HepG2 (cell line): Measurements from ENCODE around the gene PSMD9. TPM values are rescaled to one million over a fixed set of nuclear protein-coding genes. Genes with fewer than 3 reads are reported as not detected.

Source experiments
- ATF5 ChIP-seq: sonication (generic); formaldehyde crosslinking; IDR thresholded peaks from 2 replicates; pipeline ENCODE4 v1.4.0; 2020; ENCODE audit warnings: mild to moderate bottlenecking, low read depth, missing genetic modification reagents
- BHLHE40 ChIP-seq: IDR thresholded peaks from 2 replicates; pipeline ENCODE4 v1.6.1; 2011; ENCODE audit warnings: low read length, improper control_type of control experiment
- KLF6 ChIP-seq: IDR thresholded peaks from 2 replicates; pipeline ENCODE4 v1.8.0; 2016; ENCODE audit warnings: missing biosample characterization, missing genetic modification reagents
- MTF2 ChIP-seq: sonication (generic); formaldehyde crosslinking; IDR thresholded peaks from 2 replicates; pipeline ENCODE4 v1.5.0; 2020; ENCODE audit warnings: missing genetic modification reagents, borderline replicate concordance
- MXI1 ChIP-seq: IDR thresholded peaks from 3 replicates; pipeline ENCODE4 v1.6.1; 2012; ENCODE audit warnings: low read depth, low read length, inconsistent platforms, borderline replicate concordance
- PAF1 ChIP-seq: IDR thresholded peaks from 2 replicates; pipeline ENCODE4 v1.6.1; 2016; ENCODE audit warnings: missing genetic modification reagents, missing compliant biosample characterization
- POLR2G ChIP-seq: fragments of 200-400 bp; formaldehyde crosslinking; IDR thresholded peaks from 2 replicates; pipeline ENCODE4 v1.6.1; 2018; ENCODE audit warnings: mild to moderate bottlenecking, low read depth, low read length, moderate library complexity
- RAD21 ChIP-seq: fragments of 450-650 bp; formaldehyde crosslinking; IDR thresholded peaks from 2 replicates; pipeline ENCODE4 v1.5.0; 2020; ENCODE audit warnings: mild to moderate bottlenecking
- REL ChIP-seq: sonication (generic); formaldehyde crosslinking; conservative IDR thresholded peaks from 2 replicates; pipeline ENCODE4 v1.8.0; 2022; ENCODE audit warnings: mild to moderate bottlenecking, missing genetic modification reagents, moderate library complexity
- SRF ChIP-seq: IDR thresholded peaks from 2 replicates; pipeline ENCODE4 v1.6.1; 2011; ENCODE audit warnings: mild to moderate bottlenecking, low read depth, low read length, moderate library complexity
- STAT5B ChIP-seq: sonication (generic); formaldehyde crosslinking; IDR thresholded peaks from 2 replicates; pipeline ENCODE4 v1.4.0; 2020; ENCODE audit warnings: missing genetic modification reagents
- TEAD2 ChIP-seq: sonication (generic); formaldehyde crosslinking; IDR thresholded peaks from 2 replicates; pipeline ENCODE4 v1.9.0; 2021; ENCODE audit warnings: missing genetic modification reagents
- ZBTB25 ChIP-seq: IDR thresholded peaks from 2 replicates; pipeline ENCODE4 v1.6.1; 2018; ENCODE audit warnings: missing genetic modification reagents
- ZBTB34 ChIP-seq: sonication (generic); formaldehyde crosslinking; IDR thresholded peaks from 2 replicates; pipeline ENCODE4 v1.8.0; 2022; ENCODE audit warnings: mild to moderate bottlenecking, missing genetic modification reagents
- ZNF282 ChIP-seq: fragments of 450-650 bp; IDR thresholded peaks from 2 replicates; pipeline ENCODE4 v1.6.1; 2018; ENCODE audit not compliant: partially characterized antibody
- ZNF33B ChIP-seq: sonication (generic); formaldehyde crosslinking; IDR thresholded peaks from 2 replicates; pipeline ENCODE4 v1.5.1; 2020; ENCODE audit warnings: mild to moderate bottlenecking, missing genetic modification reagents
- ZNF749 ChIP-seq: sonication (generic); formaldehyde crosslinking; IDR thresholded peaks from 2 replicates; pipeline ENCODE4 v1.8.0; 2022; ENCODE audit warnings: mild to moderate bottlenecking, missing genetic modification reagents, moderate library complexity, borderline replicate concordance
- ZNF792 ChIP-seq: IDR thresholded peaks from 2 replicates; pipeline ENCODE4 v1.6.1; 2016
- ZSCAN22 ChIP-seq: sonication (generic); formaldehyde crosslinking; IDR thresholded peaks from 2 replicates; pipeline ENCODE4 v1.4.0; 2020; ENCODE audit warnings: mild to moderate bottlenecking, missing genetic modification reagents
- polyA plus RNA-seq, 8 experiments: library from polyadenylated mRNA; depleted of rRNA in 3 of 8; stranded (reverse) in 7 of 8; unstranded in 1 of 8; fragments of >200 nt; fragmentation: Illumina TruSeq in 4 of 8; extraction: Trizol in 4 of 8; gene quantifications; 2 replicates each; pipeline versions ENCODE4 v1.2.1 to v1.2.3, GENCODE V29; 2011 to 2016; ENCODE audit warnings: low read depth in 4 of 8, missing spikeins in 1 of 8, mixed read lengths in 1 of 8; ENCODE audit not compliant: insufficient read depth in 1 of 8
- total RNA-seq, 5 experiments: library from RNA; depleted of rRNA; stranded (reverse); fragments of >200 nt; fragmentation: Illumina TruSeq; extraction: Trizol; gene quantifications; 2 replicates each; pipeline ENCODE4 v1.2.3, GENCODE V29; 2016; ENCODE audit warnings: low read depth in 1 of 5
- TF ChIP-seq, protein P1 (sequence below): fragments of 450-650 bp; IDR thresholded peaks from 2 replicates; pipeline ENCODE4 v1.6.1; 2017
- TF ChIP-seq, protein P2 (sequence below): sonication (generic); formaldehyde crosslinking; IDR thresholded peaks from 2 replicates; pipeline ENCODE4 v1.5.0; 2020; ENCODE audit warnings: missing genetic modification reagents
- TF ChIP-seq, protein P3 (sequence below): sonication (generic); formaldehyde crosslinking; IDR thresholded peaks from 2 replicates; pipeline ENCODE4 v1.5.1; 2020; ENCODE audit warnings: mild to moderate bottlenecking, missing genetic modification reagents

The PSMD9 gene
- total and polyA plus RNA-seq, 2 of the 13 experiments (the other 11 are each of a cell fraction or from before 2014, with no cell fraction given) = 41.4 to 61.1 TPM

GRCh38 chr12:121858662-121859572, 29.7 kb upstream of the PSMD9 start, which contains the start of gene HPD (continued):
- no peak for TF ChIP-seq ATF5 (CRISPR knock-in tag)
- TF ChIP-seq ZSCAN22 (CRISPR knock-in tag) = no peak
- TF ChIP-seq REL (CRISPR knock-in tag) = no peak
- no peak for TF ChIP-seq ZNF792
- TF ChIP-seq ZBTB25 (CRISPR knock-in tag) = no peak
- no peak; the same call in none of the 2 replicates for TF ChIP-seq ZNF33B
- no peak for TF ChIP-seq TEAD2
- TF ChIP-seq SRF = no peak
- TF ChIP-seq, protein P1, sequence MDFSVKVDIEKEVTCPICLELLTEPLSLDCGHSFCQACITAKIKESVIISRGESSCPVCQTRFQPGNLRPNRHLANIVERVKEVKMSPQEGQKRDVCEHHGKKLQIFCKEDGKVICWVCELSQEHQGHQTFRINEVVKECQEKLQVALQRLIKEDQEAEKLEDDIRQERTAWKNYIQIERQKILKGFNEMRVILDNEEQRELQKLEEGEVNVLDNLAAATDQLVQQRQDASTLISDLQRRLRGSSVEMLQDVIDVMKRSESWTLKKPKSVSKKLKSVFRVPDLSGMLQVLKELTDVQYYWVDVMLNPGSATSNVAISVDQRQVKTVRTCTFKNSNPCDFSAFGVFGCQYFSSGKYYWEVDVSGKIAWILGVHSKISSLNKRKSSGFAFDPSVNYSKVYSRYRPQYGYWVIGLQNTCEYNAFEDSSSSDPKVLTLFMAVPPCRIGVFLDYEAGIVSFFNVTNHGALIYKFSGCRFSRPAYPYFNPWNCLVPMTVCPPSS = no peak
- TF ChIP-seq, protein P2, sequence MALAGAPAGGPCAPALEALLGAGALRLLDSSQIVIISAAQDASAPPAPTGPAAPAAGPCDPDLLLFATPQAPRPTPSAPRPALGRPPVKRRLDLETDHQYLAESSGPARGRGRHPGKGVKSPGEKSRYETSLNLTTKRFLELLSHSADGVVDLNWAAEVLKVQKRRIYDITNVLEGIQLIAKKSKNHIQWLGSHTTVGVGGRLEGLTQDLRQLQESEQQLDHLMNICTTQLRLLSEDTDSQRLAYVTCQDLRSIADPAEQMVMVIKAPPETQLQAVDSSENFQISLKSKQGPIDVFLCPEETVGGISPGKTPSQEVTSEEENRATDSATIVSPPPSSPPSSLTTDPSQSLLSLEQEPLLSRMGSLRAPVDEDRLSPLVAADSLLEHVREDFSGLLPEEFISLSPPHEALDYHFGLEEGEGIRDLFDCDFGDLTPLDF (CRISPR knock-in tag) = no peak; the same call in 1 of the 2 replicates
- TF ChIP-seq ZBTB34 (CRISPR knock-in tag) = no peak; the same call in 1 of the 2 replicates
- TF ChIP-seq, protein P3, sequence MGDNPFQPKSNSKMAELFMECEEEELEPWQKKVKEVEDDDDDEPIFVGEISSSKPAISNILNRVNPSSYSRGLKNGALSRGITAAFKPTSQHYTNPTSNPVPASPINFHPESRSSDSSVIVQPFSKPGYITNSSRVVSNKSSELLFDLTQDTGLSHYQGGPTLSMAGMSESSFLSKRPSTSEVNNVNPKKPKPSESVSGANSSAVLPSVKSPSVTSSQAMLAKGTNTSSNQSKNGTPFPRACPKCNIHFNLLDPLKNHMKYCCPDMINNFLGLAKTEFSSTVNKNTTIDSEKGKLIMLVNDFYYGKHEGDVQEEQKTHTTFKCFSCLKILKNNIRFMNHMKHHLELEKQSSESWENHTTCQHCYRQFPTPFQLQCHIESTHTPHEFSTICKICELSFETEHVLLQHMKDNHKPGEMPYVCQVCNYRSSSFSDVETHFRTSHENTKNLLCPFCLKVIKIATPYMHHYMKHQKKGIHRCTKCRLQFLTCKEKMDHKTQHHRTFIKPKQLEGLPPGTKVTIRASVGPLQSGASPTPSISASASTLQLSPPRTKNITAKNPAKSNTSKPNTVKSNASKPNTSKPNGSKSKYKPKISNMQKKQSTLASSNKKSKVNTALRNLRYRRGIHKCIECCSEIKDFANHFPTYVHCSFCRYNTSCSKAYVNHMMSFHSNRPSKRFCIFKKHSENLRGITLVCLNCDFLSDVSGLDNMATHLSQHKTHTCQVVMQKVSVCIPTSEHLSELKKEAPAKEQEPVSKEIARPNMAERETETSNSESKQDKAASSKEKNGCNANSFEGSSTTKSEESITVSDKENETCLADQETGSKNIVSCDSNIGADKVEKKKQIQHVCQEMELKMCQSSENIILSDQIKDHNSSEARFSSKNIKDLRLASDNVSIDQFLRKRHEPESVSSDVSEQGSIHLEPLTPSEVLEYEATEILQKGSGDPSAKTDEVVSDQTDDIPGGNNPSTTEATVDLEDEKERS (CRISPR knock-in tag) = no peak; the same call in 1 of the 2 replicates
- no peak for TF ChIP-seq PAF1 (CRISPR knock-in tag)
- no peak for TF ChIP-seq MTF2 (CRISPR knock-in tag)
- peak; percentile 72 for TF ChIP-seq POLR2G
- no peak for TF ChIP-seq ZNF282
- no peak; the same call in 2 of the 3 replicates for TF ChIP-seq MXI1
- TF ChIP-seq RAD21 (CRISPR knock-in tag) = peak; percentile 61
- TF ChIP-seq STAT5B (CRISPR knock-in tag) = no peak
- no peak for TF ChIP-seq KLF6 (CRISPR knock-in tag)
- TF ChIP-seq ZNF749 (CRISPR knock-in tag) = no peak
- TF ChIP-seq BHLHE40 = no peak
